GM12801 (cell line): ENCODE measurements around the gene CEP85.

ENCODE experiments used
- TF ChIP-seq, protein P1 (sequence below): IDR thresholded peaks from one replicate; pipeline ENCODE4 v1.5.1; 2011; ENCODE audit warnings: control low read depth; ENCODE audit not compliant: insufficient read length; ENCODE audit errors: extremely low read depth

CEP85 gene

GRCh38 chr1:26305667-26306289 is 71.8 kb downstream of the CEP85 start:
- TF ChIP-seq, protein P1, sequence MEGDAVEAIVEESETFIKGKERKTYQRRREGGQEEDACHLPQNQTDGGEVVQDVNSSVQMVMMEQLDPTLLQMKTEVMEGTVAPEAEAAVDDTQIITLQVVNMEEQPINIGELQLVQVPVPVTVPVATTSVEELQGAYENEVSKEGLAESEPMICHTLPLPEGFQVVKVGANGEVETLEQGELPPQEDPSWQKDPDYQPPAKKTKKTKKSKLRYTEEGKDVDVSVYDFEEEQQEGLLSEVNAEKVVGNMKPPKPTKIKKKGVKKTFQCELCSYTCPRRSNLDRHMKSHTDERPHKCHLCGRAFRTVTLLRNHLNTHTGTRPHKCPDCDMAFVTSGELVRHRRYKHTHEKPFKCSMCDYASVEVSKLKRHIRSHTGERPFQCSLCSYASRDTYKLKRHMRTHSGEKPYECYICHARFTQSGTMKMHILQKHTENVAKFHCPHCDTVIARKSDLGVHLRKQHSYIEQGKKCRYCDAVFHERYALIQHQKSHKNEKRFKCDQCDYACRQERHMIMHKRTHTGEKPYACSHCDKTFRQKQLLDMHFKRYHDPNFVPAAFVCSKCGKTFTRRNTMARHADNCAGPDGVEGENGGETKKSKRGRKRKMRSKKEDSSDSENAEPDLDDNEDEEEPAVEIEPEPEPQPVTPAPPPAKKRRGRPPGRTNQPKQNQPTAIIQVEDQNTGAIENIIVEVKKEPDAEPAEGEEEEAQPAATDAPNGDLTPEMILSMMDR: no peak

- TF ChIP-seq, protein P1: no peak
Observed at GRCh38 chr1:26306290-26307229, 72.6 kb downstream of the CEP85 start, which contains the start of gene UBXN11. TSS of gene UBXN11 (minus strand) at chr1:26306636. CDS start at chr1:26302883, 3,753 bp downstream.

GRCh38 chr1:26307363-26307781 is 73.4 kb downstream of the CEP85 start:
- TF ChIP-seq, protein P1: no peak

DNA sequence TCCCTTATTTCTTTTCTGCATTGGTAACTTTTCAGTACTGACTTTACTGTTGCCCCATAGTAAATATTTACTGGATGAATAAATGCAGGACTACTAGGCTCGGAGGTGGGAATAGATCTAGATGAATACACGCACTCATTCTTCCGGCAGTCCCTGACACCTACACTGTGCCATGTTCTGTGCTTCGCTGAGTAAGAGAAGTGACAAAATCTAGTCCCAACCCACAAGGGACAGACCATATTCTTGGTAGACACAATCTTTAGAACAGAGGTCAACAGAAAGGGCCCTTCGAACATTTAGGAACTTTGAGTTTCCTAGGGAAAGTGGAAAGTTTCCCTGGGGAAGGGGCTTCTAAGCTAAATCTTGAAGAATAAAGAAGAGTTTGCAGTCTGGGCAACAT is 80.5 kb downstream of the CEP85 start:
- TF ChIP-seq, protein P1: no peak

- TF ChIP-seq, protein P1: no peak
Observed at GRCh38 chr1:26315874-26316850, 82.2 kb downstream of the CEP85 start.

GRCh38 chr1:26317146-26317545 is 83.1 kb downstream of the CEP85 start:
- TF ChIP-seq, protein P1: no peak
